SU-DHL-6 (cell line): Measurements from ENCODE around the gene MASP2.

Experiments
- H2AFZ ChIP-seq: fragments of 200-600 bp; sonication (generic); 2 replicates; pipeline ENCODE4 v1.6.1; 2014; ENCODE audit warnings: low read depth, mild to moderate bottlenecking, moderate library complexity, mixed read lengths, antibody characterized with exemption, low read length; ENCODE audit not compliant: severe bottlenecking
- H3F3A ChIP-seq: fragments of 200-600 bp; shearing (Covaris generic); 2 replicates; pipeline ENCODE4 v1.6.0; 2016; ENCODE audit warnings: antibody characterized with exemption, mild to moderate bottlenecking; ENCODE audit not compliant: insufficient read depth
- H3K27ac ChIP-seq: fragments of 200-600 bp; sonication (generic); 2 replicates; pipeline ENCODE4 v1.5.1; 2016; ENCODE audit warnings: low read depth, mild to moderate bottlenecking, low read length, moderate library complexity, mixed read lengths
- H3K27me3 ChIP-seq: fragments of 200-600 bp; sonication (generic), shearing (Covaris generic); 2 replicates; pipeline ENCODE4 v1.6.0; 2014; ENCODE audit warnings: mild to moderate bottlenecking, low read length
- H3K36me3 ChIP-seq: fragments of 200-600 bp; sonication (generic); 2 replicates; pipeline ENCODE4 v1.6.1; 2014; ENCODE audit warnings: mild to moderate bottlenecking, low read length, mixed read lengths
- H3K4me2 ChIP-seq: fragments of 300-600, 200-600 bp; shearing (Covaris generic), sonication (generic); 2 replicates; pipeline ENCODE4 v1.6.0; 2014; ENCODE audit warnings: low read length, low read depth, mild to moderate bottlenecking; ENCODE audit not compliant: poor library complexity, severe bottlenecking
- H3K4me3 ChIP-seq: fragments of 200-600 bp; sonication (generic); 2 replicates; pipeline ENCODE4 v1.5.1; 2014; ENCODE audit warnings: antibody characterized with exemption, low read length, mild to moderate bottlenecking, mixed read lengths; ENCODE audit not compliant: insufficient read depth, poor library complexity, severe bottlenecking
- H3K79me2 ChIP-seq: fragments of 200-600 bp; sonication (generic); 2 replicates; pipeline ENCODE4 v1.6.1; 2014; ENCODE audit warnings: mild to moderate bottlenecking, low read length, moderate library complexity; ENCODE audit not compliant: insufficient read depth
- H3K9ac ChIP-seq: fragments of 200-600 bp; sonication (generic); 2 replicates; pipeline ENCODE4 v1.7.0; 2014; ENCODE audit warnings: mild to moderate bottlenecking, low read length
- H3K9me2 ChIP-seq: fragments of 200-600 bp; sonication (generic); replicated peaks from 2 replicates; pipeline ENCODE4 v1.6.1; 2014; ENCODE audit warnings: low read length; ENCODE audit not compliant: insufficient read depth
- H3K9me3 ChIP-seq: fragments of 200-600 bp; sonication (generic); 2 replicates; pipeline ENCODE4 v1.6.1; 2014; ENCODE audit warnings: low read length, mixed read lengths; ENCODE audit not compliant: insufficient read depth
- H4K20me1 ChIP-seq: fragments of 200-600 bp; sonication (generic); 2 replicates; pipeline ENCODE4 v1.6.1; 2014; ENCODE audit warnings: low read depth, mild to moderate bottlenecking, antibody characterized with exemption, low read length, moderate library complexity, mixed read lengths
- CTCF ChIP-seq: fragments of 200-600 bp; sonication (generic); IDR thresholded peaks from one replicate; pipeline ENCODE4 v1.5.1; 2017; ENCODE audit warnings: antibody characterized with exemption, mild to moderate bottlenecking, low read length, moderate library complexity; ENCODE audit not compliant: insufficient read depth, poor library complexity, severe bottlenecking
- EZH2phosphoT487 ChIP-seq: fragments of 200-600 bp; sonication (generic), shearing (Covaris generic); conservative IDR thresholded peaks from 2 replicates; pipeline ENCODE4 v1.6.1; 2018; ENCODE audit warnings: mild to moderate bottlenecking, antibody characterized with exemption, low read length, moderate library complexity, mixed read lengths

MASP2 gene

GRCh38 chr1:11046270-11046566, 821 bp downstream of the MASP2 start:
- Histone ChIP-seq H2AFZ (no peak overlapping the region), H3K4me2 (no peak overlapping the region), H3K79me2 (no peaks in the 10 kb centered on the region), H4K20me1 (no peaks in the 10 kb centered on the region), H3K36me3 (no peaks in the 10 kb centered on the region), H3K9me3 (no peaks in the 10 kb centered on the region), H3K27me3 (no peaks in the 10 kb centered on the region), H3K9ac (no peak overlapping the region), H3F3A (no peaks in the 10 kb centered on the region), H3K27ac (no peak overlapping the region), H3K9me2 (no peaks in the 10 kb centered on the region), H3K4me3 (no peak overlapping the region)
- TF ChIP-seq EZH2phosphoT487 = no peak
- no peak for TF ChIP-seq CTCF

GRCh38 chr1:11045428-11046269, 1.4 kb downstream of the MASP2 start:
- Histone ChIP-seq H3K4me2 (no peak overlapping the region), H3K27ac (no peak overlapping the region), H4K20me1 (no peaks in the 10 kb centered on the region), H3K9ac (no peak overlapping the region), H3K9me3 (no peaks in the 10 kb centered on the region), H3F3A (no peaks in the 10 kb centered on the region), H3K4me3 (no peak overlapping the region), H3K9me2 (no peaks in the 10 kb centered on the region), H3K79me2 (no peaks in the 10 kb centered on the region), H3K36me3 (no peaks in the 10 kb centered on the region), H3K27me3 (no peaks in the 10 kb centered on the region), H2AFZ (no peak overlapping the region)
- TF ChIP-seq EZH2phosphoT487 = no peak
- no peak for TF ChIP-seq CTCF

DNA sequence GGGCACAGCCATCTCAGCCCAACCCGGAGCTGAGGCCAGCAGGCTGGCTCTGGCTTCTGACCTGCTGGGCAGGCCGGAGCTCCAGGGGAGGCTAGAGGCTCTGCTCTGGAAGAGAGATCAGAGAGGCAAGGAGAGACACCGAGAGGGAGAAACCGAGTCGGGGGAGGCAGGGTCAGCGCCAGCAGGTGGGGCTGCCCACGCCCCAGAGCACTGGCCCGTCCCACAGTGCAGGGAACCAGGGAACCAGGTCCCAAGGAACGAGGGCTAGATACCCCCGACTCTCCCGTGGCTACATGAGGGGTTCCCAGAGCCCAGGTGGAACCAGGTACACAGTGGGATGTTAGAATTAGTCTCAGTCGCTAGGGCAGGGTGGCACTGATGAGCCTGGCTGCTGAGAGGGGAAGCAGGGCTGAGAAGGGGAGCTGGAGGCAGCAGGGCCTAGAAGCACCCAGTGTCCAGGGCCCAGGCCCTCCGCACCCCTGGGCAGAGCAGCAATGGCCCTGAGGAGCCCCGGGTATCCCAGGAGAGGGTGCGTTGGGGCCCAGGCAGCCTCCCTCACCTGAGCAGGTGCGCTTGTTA, 2.1 kb downstream of the MASP2 start:
- Histone ChIP-seq H3K4me2 (no peak overlapping the region), H3K36me3 (no peaks in the 10 kb centered on the region), H3K9me3 (no peaks in the 10 kb centered on the region), H3F3A (no peaks in the 10 kb centered on the region), H2AFZ (no peak overlapping the region), H4K20me1 (no peaks in the 10 kb centered on the region), H3K27me3 (no peaks in the 10 kb centered on the region), H3K9ac (no peak overlapping the region), H3K4me3 (no peak overlapping the region), H3K9me2 (no peaks in the 10 kb centered on the region), H3K79me2 (no peaks in the 10 kb centered on the region), H3K27ac (no peak overlapping the region)
- TF ChIP-seq CTCF (no peak), EZH2phosphoT487 (no peak)
